Adrenal gland (tissue), 5 donors: Measurements from ENCODE around the gene ANKMY1.

Experiments used
- POLR2A ChIP-seq, 2 donors: fragments of 450-650 bp; IDR thresholded peaks; one replicate each; pipeline ENCODE4 v1.6.1; 2017; ENCODE audit warnings: antibody characterized with exemption in 2 of 2, mild to moderate bottlenecking in 2 of 2, moderate library complexity in 1 of 2
- TF ChIP-seq, protein P1 (sequence below), 6 experiments: fragments of 450-650 bp in 4 of 6; fragments of 200-600 bp in 2 of 6; sonication (generic) in 1 of 6; IDR thresholded peaks; 1 replicate in 5 of 6; 2 replicates in 1 of 6; pipeline versions ENCODE4 v1.5.1 to v1.8.0; 2016 to 2021; ENCODE audit warnings: antibody characterized with exemption in 6 of 6, mild to moderate bottlenecking in 2 of 6, moderate library complexity in 1 of 6
- donor health status: DM: no; HTN: no; CAD: no.

DNA sequence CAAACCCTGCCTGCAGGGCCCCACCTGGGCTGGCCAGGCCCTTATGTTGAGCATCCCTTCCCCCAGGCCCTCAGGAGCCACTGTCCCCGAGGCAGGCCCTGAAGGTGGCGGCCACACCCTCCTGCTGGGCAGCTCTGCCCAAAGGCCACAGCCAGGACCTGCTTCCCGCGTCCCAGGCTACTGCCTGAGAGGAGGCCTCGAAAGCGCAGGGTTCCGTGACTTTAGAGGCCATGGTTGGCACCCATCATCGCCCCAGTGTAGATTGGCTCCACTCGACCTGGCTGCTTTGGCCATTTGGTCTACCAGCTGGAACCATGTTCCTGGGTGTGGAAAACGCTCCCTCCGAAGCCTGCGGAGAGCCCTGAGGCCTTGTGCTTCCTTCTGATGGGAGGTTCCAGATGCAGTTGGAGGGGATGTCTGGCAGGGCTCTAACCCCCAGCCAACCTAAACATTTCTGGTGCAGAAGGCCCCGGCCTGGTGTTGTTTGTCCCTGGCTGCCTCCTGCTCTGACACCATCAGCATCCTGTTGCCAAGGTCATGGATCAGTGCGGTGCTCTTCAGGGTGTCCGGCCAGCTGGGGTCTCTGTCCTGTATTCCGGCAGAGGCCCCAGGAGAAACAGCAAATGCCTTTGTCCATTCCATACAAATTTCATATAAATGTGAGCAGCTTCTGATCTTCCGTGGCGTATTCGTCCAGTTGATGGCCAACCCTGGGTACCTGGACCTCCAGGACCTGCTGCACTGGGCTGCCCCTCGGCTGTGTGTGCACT lies 43.5 kb upstream of the ANKMY1 start:
- TF ChIP-seq, protein P1, sequence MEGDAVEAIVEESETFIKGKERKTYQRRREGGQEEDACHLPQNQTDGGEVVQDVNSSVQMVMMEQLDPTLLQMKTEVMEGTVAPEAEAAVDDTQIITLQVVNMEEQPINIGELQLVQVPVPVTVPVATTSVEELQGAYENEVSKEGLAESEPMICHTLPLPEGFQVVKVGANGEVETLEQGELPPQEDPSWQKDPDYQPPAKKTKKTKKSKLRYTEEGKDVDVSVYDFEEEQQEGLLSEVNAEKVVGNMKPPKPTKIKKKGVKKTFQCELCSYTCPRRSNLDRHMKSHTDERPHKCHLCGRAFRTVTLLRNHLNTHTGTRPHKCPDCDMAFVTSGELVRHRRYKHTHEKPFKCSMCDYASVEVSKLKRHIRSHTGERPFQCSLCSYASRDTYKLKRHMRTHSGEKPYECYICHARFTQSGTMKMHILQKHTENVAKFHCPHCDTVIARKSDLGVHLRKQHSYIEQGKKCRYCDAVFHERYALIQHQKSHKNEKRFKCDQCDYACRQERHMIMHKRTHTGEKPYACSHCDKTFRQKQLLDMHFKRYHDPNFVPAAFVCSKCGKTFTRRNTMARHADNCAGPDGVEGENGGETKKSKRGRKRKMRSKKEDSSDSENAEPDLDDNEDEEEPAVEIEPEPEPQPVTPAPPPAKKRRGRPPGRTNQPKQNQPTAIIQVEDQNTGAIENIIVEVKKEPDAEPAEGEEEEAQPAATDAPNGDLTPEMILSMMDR (IDR thresholded peaks at IDR 0.05), result no peak
- no peak for TF ChIP-seq POLR2A (IDR thresholded peaks at IDR 0.05)
